Astrocyte (in vitro differentiated cells and primary cell): ENCODE results near the gene MMP10.

Experiments used
- CTCF ChIP-seq: IDR thresholded peaks from 2 replicates; pipeline ENCODE4 v1.5.1; 2011; ENCODE audit warnings: low read depth, mild to moderate bottlenecking, inconsistent platforms, low read length, moderate library complexity; ENCODE audit not compliant: insufficient read depth
- EZH2 ChIP-seq: IDR thresholded peaks from 2 replicates; pipeline ENCODE4 v1.6.1; 2012; ENCODE audit warnings: mild to moderate bottlenecking, low read length, inconsistent platforms; ENCODE audit not compliant: insufficient read depth

GRCh38 chr11:102781676-102782075, 1.2 kb upstream of the MMP10 start:
- TF ChIP-seq CTCF (no peak), EZH2 (no peak)
